ENCODE data around the gene PRPF4.

PRPF4 gene

GRCh38 chr9:113319054-113319453 lies 43.6 kb downstream of the PRPF4 start:
- TF ChIP-seq, protein P1, sequence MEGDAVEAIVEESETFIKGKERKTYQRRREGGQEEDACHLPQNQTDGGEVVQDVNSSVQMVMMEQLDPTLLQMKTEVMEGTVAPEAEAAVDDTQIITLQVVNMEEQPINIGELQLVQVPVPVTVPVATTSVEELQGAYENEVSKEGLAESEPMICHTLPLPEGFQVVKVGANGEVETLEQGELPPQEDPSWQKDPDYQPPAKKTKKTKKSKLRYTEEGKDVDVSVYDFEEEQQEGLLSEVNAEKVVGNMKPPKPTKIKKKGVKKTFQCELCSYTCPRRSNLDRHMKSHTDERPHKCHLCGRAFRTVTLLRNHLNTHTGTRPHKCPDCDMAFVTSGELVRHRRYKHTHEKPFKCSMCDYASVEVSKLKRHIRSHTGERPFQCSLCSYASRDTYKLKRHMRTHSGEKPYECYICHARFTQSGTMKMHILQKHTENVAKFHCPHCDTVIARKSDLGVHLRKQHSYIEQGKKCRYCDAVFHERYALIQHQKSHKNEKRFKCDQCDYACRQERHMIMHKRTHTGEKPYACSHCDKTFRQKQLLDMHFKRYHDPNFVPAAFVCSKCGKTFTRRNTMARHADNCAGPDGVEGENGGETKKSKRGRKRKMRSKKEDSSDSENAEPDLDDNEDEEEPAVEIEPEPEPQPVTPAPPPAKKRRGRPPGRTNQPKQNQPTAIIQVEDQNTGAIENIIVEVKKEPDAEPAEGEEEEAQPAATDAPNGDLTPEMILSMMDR (conservative IDR thresholded peaks at IDR 0.05; ENCODE audit: control insufficient read depth, insufficient read depth, low read depth, low read length), result no peak
- no peak overlapping the region for H3K4me3 ChIP-seq (ENCODE audit: control insufficient read depth, low read depth, low read length)
- no peak for DNase-seq (ENCODE audit: low read depth)

DNA sequence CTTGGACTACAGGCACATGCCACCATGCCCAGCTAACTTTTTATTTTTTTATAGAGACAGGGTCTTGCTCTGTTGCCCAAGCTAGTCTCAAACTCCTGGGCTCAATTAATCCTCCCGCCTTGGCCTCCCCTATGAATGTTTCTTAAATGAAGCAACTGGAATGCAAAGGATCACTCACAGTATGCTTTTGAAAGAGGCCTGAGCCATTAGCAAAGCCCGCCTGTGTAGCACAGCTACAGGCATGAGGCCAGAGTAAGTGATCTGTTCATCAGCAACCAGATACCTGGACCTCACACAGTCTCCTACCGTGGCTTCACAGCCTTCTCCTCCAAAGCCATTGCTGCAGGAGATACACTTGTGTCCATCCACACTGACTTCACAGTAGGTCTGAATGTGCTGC lies 44.6 kb downstream of the PRPF4 start:
- no peak for DNase-seq (ENCODE audit: low read depth)
- no peak overlapping the region for H3K4me3 ChIP-seq (ENCODE audit: control insufficient read depth, low read depth, low read length)
- TF ChIP-seq, protein P1 (conservative IDR thresholded peaks at IDR 0.05; ENCODE audit: control insufficient read depth, insufficient read depth, low read depth, low read length), result no peak

- DNase-seq (ENCODE audit: low read depth), result no peak
- TF ChIP-seq, protein P1 (conservative IDR thresholded peaks at IDR 0.05; ENCODE audit: control insufficient read depth, insufficient read depth, low read depth, low read length), result no peak
- no peak overlapping the region for H3K4me3 ChIP-seq (ENCODE audit: control insufficient read depth, low read depth, low read length)
Measured at GRCh38 chr9:113322671-113323070, 47.2 kb downstream of the PRPF4 start.

GRCh38 chr9:113326230-113326629 lies 50.8 kb downstream of the PRPF4 start:
- no peak for DNase-seq (ENCODE audit: low read depth)
- TF ChIP-seq, protein P1 (conservative IDR thresholded peaks at IDR 0.05; ENCODE audit: control insufficient read depth, insufficient read depth, low read depth, low read length), result no peak
- no peak overlapping the region for H3K4me3 ChIP-seq (ENCODE audit: control insufficient read depth, low read depth, low read length)

DNA sequence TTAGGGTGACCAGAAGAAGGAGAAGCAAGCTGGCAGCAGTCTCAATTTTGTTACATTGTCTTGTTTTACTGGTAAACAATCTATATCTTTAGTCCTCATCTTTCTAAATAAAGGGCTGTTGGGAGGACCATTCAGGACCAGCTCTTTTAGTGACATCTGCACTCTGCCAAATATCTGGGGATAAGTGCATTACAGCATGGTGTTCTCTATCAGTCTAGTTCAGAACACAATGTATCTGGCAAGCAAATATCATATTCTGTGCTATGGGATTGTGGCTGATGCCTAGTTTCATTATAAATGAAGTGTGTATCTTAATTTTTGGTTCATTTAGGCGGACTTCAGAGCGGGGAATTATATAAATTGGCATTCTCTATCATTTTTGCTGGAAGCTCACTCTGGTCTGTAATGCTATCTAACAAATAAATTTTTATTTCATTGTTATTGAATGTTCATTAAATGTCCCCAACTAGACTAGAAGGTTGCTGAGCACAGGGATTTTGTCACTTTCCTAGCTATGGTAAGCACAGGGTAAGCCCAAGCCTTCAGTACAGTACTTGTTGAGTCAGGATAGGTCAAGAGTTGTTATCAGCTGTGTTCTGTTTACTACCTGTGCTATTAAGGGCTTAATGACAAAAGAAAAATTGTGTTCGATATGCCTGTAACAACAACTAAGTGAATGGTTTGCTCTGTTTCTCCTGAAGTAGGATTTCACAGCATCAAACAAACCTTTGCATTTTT lies 52.8 kb downstream of the PRPF4 start:
- no peak for DNase-seq (ENCODE audit: low read depth)
- no peak overlapping the region for H3K4me3 ChIP-seq (ENCODE audit: control insufficient read depth, low read depth, low read length)
- TF ChIP-seq, protein P1 (conservative IDR thresholded peaks at IDR 0.05; ENCODE audit: control insufficient read depth, insufficient read depth, low read depth, low read length), result no peak

DNA sequence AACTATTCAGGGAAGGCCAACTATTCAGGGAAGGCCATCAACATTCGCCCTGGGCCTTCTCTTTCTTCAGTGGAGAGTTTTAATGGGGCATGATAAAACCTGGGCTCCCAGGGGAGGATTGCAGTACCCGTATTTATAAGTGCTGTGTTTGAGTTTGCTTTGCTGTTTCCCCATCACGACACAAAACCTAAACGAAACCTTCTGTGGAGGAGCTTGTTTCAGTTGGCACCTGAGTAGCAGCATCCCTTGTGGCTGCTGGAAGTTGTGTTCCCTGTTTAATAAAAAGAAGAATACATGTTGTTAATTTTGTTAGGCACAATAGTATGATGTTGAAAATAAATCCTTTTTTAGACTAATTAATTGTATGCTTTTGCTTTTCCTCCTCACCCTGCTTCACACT lies 56.3 kb downstream of the PRPF4 start:
- no peak overlapping the region for H3K4me3 ChIP-seq (ENCODE audit: control insufficient read depth, low read depth, low read length)
- TF ChIP-seq, protein P1 (conservative IDR thresholded peaks at IDR 0.05; ENCODE audit: control insufficient read depth, insufficient read depth, low read depth, low read length), result no peak
- no peak for DNase-seq (ENCODE audit: low read depth)
